NCI-H524 treated with DMSO at 0.1 percent for 48 hours (cell line): Measurements from ENCODE around the gene MACROD2.
"Not testable (repeated sequence)": the region's sequence is repeated elsewhere in the genome, so short reads cannot be mapped to it uniquely, and the experiment has no call there.

Source experiments
- DNase-seq: peaks from one replicate; lab custom pipeline; 2025; lab: John Stamatoyannopoulos, UW

MACROD2 gene

DNA sequence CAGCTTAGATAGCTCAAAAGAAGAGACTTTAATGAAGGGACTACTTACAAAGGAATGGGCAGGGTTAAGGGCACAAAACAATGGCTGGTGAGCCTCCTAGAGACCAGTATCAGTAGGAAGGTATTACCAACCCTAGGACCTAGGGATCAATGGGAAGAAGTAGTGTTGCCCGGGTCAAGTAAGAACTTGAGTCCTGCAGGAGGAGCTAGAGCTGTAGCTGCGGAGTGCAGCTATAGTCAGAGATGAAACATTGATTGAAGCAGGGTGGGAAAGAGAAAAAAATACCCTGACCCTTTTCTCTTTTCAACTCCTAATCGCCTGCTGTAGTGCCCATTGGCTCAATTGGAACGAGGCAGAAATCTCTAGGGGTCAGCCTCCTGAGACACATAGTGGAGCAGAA, 198.1 kb downstream of the MACROD2 start:
- DNase-seq: no peak

DNA sequence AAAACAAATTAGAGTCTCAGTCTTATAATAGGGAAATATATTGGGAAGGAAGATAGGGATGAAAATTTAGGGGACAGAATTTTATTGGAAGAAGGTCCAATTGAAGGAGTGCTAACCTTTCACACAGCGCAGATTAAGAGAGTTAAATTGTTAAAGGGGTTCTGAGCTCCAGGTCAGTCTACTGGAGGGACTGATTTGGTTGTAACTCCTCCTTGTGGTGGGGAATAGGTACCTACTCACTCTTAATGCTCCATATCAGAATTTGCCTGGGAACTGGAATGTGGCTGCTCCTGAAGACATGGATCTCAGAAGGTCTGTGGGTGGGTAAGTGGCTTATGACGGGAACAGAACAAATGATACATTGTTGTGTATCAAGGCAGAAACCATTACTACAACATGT, 198.6 kb downstream of the MACROD2 start:
- DNase-seq: no peak

DNA sequence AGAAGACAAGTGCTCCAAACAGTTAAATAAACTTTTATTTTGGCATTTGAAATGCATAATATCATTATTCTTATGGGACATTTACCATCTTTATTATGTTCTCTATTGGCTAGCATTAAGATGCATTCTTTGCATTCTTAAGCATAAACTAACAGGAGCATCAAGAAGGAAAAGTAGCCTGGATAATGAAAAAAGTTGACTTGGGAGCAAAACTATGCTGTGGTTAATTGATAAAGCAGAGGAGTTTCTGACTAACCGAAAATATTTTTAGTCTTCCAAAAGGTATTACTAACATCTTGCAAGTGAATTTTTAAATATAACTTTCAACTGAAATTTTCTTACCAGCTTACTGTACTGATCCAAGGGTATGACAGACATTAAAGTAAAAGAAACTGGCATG, 201.8 kb downstream of the MACROD2 start:
- no peak for DNase-seq

DNA sequence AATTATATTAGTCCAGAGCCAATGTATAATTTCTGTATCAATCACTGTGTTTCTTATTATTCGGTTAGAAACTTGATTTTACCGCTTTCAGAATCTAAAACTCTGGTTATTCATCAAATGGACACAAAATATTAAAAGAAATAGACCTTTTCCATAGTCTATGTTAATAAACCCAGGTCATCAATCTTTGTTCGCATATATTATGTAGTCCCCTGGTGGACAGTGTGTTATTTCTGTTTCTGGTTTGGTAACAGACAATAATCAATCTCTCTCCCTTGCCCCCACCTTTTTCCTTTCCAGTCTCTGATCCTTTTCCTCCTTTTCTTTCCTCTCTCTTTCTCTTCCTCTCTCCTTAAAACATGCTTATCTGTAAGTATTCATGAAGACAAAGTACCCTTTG, 203.1 kb downstream of the MACROD2 start:
- DNase-seq: no peak

DNA sequence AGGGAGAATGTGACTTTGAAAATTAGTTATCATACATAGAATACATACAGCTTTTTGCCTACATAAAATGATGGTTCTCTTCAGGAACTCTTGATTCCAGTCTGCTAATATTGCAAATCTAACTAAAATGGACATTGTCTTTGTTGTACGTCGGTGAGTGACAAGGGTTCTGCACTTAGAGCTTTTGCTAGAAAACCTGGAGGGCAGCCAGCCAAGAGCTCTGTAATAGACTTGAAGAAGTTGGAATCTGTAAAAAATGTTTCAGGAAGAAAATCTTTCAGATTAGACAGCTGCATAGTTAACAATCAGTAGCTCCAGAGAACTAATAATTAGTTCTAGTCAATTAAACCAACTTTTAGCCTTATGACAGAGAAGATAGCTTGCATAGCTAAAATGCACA, 203.8 kb downstream of the MACROD2 start:
- no peak for DNase-seq

DNA sequence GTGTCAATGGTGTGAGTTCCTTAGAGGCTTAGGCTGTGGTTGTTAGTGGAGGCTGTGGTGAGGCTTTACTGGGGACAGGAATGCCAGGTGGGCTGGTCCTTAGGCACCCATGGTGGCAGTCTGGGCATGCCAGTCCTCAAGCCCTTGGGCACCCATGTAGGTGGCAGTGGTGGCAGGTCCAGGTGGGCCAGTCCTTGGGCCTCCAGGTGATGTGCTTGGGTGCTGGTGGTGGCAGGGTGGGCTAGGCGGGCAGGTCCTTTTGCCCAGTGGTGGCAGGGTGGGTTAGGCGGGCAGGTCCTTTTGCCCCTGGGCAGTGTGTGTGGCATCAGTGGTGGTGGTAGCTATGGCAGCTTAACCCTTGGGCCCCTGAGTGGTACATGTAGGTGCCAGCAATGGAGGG, 208.3 kb downstream of the MACROD2 start:
- DNase-seq: no peak

DNA sequence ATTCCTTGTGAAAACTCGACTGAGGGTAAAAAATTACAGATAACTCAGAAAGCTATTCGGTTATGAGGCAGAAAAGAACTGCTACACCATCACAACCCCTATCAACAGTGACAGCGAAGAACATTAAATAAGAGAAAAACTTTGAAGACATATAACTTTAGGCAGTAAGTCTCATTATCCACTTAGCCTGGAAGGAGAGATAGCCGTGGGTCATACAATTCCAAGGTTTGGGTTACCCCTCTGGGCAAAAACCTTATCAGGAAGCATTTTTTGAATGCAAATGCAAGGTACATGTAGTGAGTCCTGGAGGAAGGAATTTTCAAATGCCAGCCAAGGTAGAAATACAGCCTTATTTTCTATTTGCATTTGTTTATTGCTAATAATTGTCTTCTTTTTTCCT, 212.3 kb downstream of the MACROD2 start:
- no peak for DNase-seq

DNA sequence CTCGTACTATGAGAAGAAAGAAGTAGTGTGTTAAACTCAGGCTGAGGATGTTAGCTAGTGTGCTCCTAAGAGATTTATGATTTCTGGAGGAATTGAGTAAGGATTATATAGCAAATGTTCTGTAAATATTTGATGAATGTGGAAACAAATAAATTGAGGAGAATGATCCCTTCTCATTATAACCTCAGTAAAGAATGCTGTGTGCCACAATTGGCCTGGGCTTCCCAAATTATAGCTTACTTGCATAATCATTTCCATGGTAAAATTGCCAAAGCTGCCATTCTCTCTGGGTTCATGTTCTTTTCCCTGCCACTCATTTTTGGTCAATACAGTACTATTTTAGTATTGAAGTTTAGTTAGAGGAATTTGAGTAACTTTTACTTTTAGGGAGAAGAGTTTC, 213.6 kb downstream of the MACROD2 start:
- DNase-seq: no peak

DNA sequence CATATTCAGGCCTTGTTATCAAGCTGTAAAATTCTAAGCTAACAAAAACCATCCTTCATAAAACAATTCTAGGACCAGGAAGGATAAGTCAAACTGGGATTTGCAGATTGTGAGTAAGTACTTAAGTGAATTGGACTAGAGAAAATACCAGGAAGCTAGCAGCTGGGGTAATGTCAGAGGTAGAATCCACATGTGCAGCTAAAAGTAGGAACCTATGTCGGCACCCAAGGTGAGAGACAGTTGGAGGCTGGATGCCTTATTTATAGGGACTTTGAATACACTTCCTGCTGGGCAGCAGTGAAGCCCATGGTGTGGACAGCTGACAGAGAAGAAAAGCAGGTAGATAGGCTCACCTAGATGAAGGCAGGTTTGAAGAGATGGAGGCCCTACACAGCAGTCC, 214.8 kb downstream of the MACROD2 start:
- DNase-seq: no peak

DNA sequence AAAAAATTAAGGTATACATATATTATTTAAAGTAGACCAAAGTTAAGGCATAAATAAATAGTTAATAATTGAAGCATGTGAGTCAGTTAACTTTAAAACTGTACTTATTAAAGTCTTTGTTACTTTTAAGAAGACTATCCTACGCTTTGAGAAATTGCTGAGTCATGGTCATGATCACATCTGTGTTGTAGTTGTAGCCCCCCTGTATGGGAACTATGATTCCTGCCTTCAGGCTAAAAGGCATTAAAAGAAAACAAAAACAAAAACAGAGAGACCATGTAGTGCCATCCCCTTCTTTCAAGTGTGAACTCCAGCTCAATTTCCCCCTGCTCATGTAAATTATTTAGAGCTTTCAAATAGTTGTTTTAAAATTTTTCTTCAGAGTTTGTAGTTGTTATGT, 218.7 kb downstream of the MACROD2 start:
- no peak for DNase-seq

DNA sequence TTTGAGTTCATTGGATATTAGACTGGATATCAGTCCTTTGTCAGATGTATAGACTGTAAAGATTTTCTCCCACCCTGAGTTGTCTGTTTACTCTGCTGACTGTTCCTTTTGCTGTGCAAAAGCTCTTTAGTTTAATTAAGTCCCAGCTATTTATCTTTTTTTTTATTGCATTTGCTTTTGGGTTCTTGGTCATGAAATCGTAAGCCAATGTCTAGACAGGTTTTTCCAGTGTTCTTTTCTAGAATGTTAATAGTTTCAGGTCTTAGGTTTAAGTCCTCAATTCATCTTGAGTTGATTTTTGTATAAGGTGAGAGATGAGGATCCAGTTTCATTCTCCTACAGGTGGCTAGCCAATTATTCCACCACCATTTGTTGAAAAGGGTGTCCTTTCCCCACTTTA, 220.6 kb downstream of the MACROD2 start:
- not testable (repeated sequence) for DNase-seq

DNA sequence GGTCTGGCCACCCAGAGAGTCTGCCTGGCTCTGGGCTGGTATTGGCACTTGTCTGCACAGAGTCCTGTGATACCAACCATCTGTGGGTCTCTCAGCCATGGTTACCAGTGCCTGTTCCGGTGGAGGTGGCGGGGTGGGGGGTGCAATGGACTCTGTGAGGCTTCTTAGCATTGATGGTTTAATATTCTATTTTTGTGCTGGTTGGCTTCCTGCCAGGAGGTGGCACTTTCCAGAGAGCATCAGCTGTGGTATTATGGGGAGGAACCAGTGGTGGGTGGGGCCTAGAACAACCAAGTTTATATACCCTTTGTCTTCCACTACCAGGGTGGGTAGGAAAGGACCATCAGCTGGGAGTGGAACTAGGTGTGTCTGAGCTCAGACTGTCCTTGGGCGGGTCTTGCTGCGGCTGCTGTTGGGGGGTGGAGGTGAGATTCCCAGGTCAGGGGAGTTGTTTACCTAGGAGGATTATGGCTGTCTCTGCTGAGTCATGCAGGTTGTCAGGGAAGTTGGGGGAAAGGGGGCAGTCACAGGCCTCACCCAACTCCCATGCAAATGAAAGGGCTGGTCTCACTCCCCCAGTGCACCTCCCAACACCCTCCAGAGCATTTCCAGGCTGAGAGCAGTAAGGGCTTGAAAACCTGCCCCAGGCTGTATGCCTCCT, 224.6 kb downstream of the MACROD2 start:
- DNase-seq: no peak

DNA sequence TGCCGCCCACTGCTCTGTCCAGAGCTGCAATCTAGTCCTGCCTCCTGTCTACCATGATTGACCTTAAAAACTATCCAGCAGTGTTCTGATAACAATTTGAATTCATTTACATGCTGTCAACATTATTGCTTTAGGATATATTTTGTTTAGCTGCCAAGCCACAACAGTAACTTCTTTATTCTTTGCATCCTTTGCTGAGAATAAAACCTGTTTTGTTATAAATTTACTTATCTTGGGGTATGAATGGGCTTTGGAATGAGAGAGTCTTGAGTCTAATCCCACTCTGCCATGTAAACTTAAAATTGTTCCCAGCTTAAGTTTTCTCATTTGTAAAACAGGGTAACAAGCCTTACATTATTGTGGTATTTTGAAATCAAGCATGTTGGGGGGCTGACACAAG, 225.7 kb downstream of the MACROD2 start:
- DNase-seq: no peak

DNA sequence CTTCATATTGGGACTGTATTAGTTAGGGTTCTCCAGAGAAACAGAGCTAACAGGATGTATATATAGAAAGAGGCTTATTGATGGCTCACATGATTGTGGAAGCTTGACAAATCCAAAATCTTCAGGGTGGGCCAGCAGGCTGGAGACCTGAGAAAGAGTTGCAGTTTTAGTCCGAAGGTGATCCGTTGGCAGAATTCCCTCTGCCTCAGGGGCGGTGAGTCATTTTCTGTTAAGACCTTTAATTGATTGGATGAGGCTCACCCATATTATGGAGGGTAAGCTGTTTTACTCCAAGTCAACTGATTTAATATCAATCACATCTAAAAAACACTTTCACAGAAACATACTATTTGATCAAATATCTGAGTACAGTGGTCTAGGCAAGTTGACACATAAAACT, 228.5 kb downstream of the MACROD2 start:
- DNase-seq: no peak

DNA sequence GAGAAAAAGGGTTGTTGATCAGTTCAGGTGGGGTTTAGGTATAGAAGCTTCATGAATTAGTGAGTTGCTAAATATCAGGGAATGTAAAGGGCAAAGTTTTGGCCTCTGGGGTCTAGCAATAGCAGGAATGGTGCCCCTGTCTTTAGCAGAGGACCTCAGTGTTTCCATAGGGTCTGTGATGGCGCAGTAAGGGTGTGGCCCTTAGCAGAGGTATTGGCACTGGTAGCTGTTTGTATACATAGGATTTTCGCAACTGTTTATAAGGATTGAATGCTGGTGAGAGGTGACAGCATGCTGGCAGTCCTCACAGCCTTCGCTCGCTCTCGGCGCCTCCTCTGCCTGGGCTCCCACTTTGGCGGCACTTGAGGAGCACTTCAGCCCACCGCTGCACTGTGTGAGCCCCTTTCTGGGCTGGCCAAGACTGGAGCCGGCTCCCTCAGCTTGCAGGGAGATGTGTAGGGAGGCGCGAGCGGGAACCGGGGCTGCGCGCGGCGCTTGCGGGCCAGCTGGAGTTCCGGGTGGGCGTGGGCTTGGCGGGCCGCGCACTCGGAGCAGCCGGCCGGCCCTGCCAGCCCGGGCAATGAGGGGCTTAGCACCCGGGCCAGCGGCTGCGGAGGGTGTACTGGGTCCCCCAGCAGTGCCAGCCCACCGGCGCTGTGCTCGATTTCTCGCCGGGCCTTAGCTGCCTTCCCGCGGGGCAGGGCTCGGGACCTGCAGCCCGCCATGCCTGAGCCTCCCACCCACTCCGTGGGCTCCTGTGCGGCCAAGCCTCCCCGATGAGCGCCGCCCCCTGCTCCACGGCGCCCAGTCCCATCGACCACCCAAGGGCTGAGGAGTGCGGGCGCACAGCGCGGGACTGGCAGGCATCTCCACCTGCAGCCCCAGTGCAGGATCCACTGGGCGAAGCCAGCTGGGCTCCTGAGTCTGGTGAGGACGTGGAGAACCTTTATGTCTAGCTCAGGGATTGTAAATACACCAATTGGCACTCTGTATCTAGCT, 231.0 kb downstream of the MACROD2 start:
- DNase-seq: not testable (repeated sequence)

DNA sequence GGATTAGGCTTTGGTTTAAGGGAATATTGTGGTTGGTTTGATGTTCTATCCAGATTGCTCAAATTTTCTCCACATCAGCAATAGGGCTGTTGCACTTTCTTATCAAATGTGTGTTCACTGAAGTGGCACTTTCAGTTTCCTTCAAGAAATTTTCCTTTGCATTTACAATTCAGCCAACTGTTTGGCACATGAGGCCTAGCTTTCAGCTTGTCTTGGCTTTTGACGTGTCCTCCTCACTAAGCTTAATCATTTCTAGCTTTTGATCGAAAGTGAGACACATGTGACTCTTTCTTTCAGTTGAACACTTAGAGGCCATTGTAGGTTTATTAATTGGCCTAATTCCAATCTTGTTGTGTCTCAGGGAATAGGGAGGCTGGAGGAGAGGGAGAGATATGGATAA, 237.3 kb downstream of the MACROD2 start:
- no peak for DNase-seq

DNA sequence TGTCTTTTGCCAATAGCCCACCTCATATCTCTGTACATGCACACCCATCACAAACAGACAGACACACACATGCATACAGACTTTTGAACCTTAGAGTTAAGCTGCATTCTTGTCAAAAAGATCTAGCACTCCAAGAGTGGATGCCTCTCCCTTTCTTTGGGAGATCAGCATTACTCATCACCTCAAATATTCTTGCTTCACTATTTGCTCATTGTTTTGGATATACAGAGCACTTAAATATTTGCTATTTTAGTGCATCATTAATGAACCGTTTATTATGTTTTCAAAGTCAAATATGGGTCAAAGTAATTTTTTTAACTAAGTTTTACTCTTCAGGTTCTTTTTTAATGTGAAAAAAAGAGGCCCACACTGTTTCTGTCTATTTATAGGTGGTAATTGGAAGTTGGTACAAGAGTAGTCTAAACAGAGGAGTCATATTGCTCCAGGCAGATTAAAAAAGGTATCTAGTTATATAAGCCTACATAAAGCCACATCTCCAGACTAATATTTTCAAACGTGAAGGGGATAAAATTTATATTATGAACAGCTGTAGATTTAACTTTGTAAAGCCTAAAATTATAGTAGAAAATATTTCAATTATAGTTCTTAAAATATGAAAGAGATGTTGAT, 239.5 kb downstream of the MACROD2 start:
- no peak for DNase-seq

DNA sequence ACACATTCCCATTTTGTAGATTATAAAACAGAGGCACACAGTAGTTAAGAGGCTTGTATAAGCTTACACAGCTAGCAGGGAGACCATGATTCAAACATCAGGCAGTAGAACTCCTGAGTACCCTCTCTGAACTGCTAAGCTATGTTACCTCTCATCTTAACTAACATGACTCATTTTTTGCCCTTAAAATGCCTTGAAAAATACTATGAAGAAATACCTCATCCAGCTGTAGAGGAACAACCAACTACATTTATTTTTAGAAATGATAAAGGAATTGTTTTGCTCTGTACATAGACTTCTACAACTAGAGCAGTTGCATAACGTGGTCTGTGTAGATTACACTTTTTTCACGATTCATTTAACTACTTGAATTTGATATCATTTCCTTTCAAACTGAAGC, 240.0 kb downstream of the MACROD2 start:
- DNase-seq: no peak

DNA sequence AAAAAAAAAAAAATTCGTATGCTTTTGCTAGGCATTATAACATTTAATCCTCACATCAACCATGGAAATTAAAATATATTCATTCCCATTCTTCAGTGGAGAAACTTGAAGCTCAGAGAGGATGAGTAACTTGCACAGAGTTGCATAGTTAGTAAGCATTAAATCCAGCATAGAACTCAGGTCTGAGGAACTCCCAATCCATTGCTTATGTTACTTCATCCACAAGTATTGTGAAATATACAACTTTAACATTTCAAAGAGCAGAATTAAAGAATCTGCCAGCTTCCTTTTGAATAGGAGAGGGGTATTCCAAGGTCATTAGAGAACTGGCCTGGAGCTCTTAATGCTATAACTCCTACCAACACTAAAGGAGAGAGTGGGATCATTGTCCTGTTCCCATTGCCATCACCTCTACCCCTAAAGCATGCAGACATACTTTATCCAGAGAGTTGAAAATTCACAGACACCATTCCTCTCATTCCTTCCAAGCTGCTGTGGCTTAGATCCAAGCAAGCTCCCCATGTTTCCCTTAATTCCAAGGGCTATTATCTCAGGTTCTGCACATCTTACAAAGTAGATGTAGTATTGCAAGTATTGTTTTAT, 250.2 kb downstream of the MACROD2 start:
- no peak for DNase-seq

DNA sequence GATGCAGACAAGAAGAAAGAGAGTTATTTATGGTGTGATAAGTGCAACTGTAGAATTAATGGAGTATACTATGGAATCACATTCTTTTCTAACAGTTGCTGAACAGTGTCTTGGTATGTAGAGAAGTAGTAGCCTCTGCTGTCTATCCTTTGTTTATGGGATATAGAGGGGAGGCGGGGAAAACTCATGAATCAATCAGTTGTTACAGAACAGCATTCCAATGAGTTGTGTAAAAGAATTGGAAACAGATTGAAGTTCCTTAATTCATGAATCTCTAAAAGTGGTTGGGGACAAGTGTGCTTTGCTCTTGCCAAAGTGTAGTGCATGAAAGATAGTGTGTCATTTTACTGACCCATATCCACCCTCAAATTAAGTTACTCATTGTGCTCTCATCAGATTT, 264.4 kb downstream of the MACROD2 start:
- DNase-seq: no peak

DNA sequence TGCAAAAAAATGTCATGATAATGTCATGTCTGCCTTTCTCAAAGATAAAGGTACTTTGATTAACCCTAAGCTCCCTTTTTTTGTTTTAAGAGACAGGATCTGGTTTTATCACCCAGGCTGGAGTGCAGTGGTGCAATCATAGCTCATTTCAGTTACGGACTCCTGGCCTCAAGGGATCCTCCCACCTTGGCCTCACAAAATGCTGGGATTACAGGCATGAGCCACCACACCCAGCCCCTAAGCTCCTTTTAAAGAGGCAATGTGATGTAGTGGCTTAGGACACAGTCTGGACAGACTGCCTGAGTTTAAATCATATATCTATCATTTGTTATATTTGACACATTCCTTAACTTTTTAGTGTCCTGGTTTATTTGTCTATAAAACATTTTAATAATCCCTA, 265.1 kb downstream of the MACROD2 start:
- DNase-seq: no peak

DNA sequence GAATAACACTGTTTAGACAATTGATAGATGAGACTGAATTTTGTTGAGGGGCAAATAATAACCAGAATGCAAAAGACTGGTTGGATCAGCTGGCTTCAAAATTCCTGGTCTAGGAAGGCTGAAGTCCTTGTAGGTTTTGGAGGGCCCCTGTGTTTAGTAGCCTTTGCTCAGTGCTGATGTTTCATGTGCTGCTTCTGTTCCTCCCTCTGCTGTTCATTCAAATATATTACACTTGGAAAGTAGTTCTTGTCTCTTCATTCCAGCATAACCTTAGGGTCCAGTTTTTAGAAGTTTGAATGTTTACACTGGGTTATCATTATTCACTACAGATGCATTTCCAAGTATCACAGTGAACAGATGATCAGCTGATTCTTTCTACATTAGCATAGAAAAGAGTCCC, 269.6 kb downstream of the MACROD2 start:
- DNase-seq: no peak

DNA sequence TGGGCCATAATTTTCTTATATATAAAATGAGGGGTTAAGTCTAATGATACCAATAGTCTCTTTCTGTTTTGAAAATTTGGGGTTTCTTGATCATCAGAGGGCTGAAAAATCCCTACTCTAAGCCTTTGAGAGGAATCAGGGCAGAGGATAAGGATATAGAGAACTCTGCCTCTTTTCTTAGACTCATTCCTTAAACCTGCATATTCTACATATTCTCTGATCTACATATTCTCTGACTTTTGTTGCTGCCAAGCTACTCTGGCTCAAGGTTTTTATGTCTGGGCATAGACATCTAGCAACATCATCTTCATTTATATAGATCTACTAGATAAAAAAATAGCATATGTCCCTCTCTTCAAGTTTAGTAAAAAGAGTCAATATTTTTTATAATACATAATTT, 270.9 kb downstream of the MACROD2 start:
- no peak for DNase-seq
